ENCODE results near the gene ZNF146.
"Not testable (repeated sequence)": the region's sequence is repeated elsewhere in the genome, so short reads cannot be mapped to it uniquely, and the experiment has no call there.

ZNF146 gene

GRCh38 chr19:36214386-36215275, at the start of gene ZNF146, which contains the start of gene ZNF565:
ZNF146 (plus strand) TSS chr19:36215106; CDS start chr19:36236441, 21,335 bp downstream.
ZNF565 (minus strand) TSS chr19:36214665; CDS start chr19:36201985, 12,680 bp downstream.
- Histone ChIP-seq H3K27me3 (ENCODE audit: low read depth, low read length) (no peaks in the 10 kb centered on the region), H3K4me3 (ENCODE audit: low read length) (peak within 1 kb of the TSS; percentile 86), H3K4me1 (ENCODE audit: low read length) (peaks cover 13% of the 10 kb centered on the region), H2AFZ (ENCODE audit: low read depth, low read length) (peak within 1 kb of the TSS; percentile 92), H3K36me3 (replicated peaks; ENCODE audit: low read depth, low read length) (peaks cover 15% of the 10 kb centered on the region), H4K20me1 (ENCODE audit: insufficient read depth, low read length) (peaks cover 29% of the 10 kb centered on the region), H3K79me2 (ENCODE audit: low read length) (peaks cover 56% of the 10 kb centered on the region), H3K27ac (ENCODE audit: low read length) (peak within 1 kb of the TSS; percentile 79), H3K4me2 (ENCODE audit: low read length) (peak within 1 kb of the TSS; percentile 98), H3K9ac (ENCODE audit: low read length) (peak within 1 kb of the TSS; percentile 89), H3K9me3 (ENCODE audit: insufficient read depth, low read length) (no peaks in the 10 kb centered on the region)
- TF ChIP-seq CTCF (IDR thresholded peaks at IDR 0.05; ENCODE audit: low read depth, low read length), result no peak
- no peak for TF ChIP-seq EZH2phosphoT487 (IDR thresholded peaks at IDR 0.05; ENCODE audit: low read depth)

GRCh38 chr19:36169084-36169760, 45.7 kb upstream of the ZNF146 start:
- Histone ChIP-seq H3K36me3 (replicated peaks; ENCODE audit: low read depth, low read length) (no peaks in the 10 kb centered on the region), H2AFZ (ENCODE audit: low read depth, low read length) (no peak overlapping the region), H3K27me3 (ENCODE audit: low read depth, low read length) (no peaks in the 10 kb centered on the region), H4K20me1 (ENCODE audit: insufficient read depth, low read length) (no peaks in the 10 kb centered on the region), H3K9me3 (ENCODE audit: insufficient read depth, low read length) (no peaks in the 10 kb centered on the region), H3K4me1 (ENCODE audit: low read length) (peaks cover 3% of the 10 kb centered on the region; the same call in 1 of the 2 replicates), H3K27ac (ENCODE audit: low read length) (no peak overlapping the region), H3K4me3 (ENCODE audit: low read length) (no peak overlapping the region), H3K4me2 (ENCODE audit: low read length) (no peak overlapping the region), H3K9ac (ENCODE audit: low read length) (no peak overlapping the region), H3K79me2 (ENCODE audit: low read length) (no peaks in the 10 kb centered on the region)
- TF ChIP-seq CTCF (IDR thresholded peaks at IDR 0.05; ENCODE audit: low read depth, low read length), result no peak

- H3K27ac ChIP-seq (ENCODE audit: low read length), result no peak overlapping the region
- H3K27me3 ChIP-seq (ENCODE audit: low read depth, low read length), result no peaks in the 10 kb centered on the region
- H3K36me3 ChIP-seq (replicated peaks; ENCODE audit: low read depth, low read length), result no peaks in the 10 kb centered on the region
- no peak overlapping the region for H3K9ac ChIP-seq (ENCODE audit: low read length)
- H3K9me3 ChIP-seq (ENCODE audit: insufficient read depth, low read length), result no peaks in the 10 kb centered on the region
- H4K20me1 ChIP-seq (ENCODE audit: insufficient read depth, low read length), result no peaks in the 10 kb centered on the region
- no peaks in the 10 kb centered on the region for H3K79me2 ChIP-seq (ENCODE audit: low read length)
- H3K4me1 ChIP-seq (ENCODE audit: low read length), result peaks cover 3% of the 10 kb centered on the region; the same call in 1 of the 2 replicates
- TF ChIP-seq EZH2phosphoT487 (IDR thresholded peaks at IDR 0.05; ENCODE audit: low read depth) (no peak), CTCF (IDR thresholded peaks at IDR 0.05; ENCODE audit: low read depth, low read length) (no peak)
- H2AFZ ChIP-seq (ENCODE audit: low read depth, low read length), result no peak overlapping the region
- H3K4me2 ChIP-seq (ENCODE audit: low read length), result no peak overlapping the region
- no peak overlapping the region for H3K4me3 ChIP-seq (ENCODE audit: low read length)
These were observed 42.1 kb upstream of the ZNF146 start for GRCh38 chr19:36172852-36173251.

GRCh38 chr19:36173846-36174245, 41.1 kb upstream of the ZNF146 start:
- H3K36me3 ChIP-seq (replicated peaks; ENCODE audit: low read depth, low read length); H2AFZ ChIP-seq (ENCODE audit: low read depth, low read length); H3K4me1 ChIP-seq (ENCODE audit: low read length); H3K4me2 ChIP-seq (ENCODE audit: low read length); H3K9me3 ChIP-seq (ENCODE audit: insufficient read depth, low read length); H3K4me3 ChIP-seq (ENCODE audit: low read length); H3K79me2 ChIP-seq (ENCODE audit: low read length); H3K9ac ChIP-seq (ENCODE audit: low read length); H3K27me3 ChIP-seq (ENCODE audit: low read depth, low read length); H4K20me1 ChIP-seq (ENCODE audit: insufficient read depth, low read length); H3K27ac ChIP-seq (ENCODE audit: low read length): not testable (repeated sequence)

- not testable (repeated sequence) for H3K27ac ChIP-seq (ENCODE audit: low read length); H3K4me1 ChIP-seq (ENCODE audit: low read length); H3K79me2 ChIP-seq (ENCODE audit: low read length); H2AFZ ChIP-seq (ENCODE audit: low read depth, low read length); H3K4me3 ChIP-seq (ENCODE audit: low read length); H4K20me1 ChIP-seq (ENCODE audit: insufficient read depth, low read length); H3K27me3 ChIP-seq (ENCODE audit: low read depth, low read length); H3K9me3 ChIP-seq (ENCODE audit: insufficient read depth, low read length); H3K4me2 ChIP-seq (ENCODE audit: low read length); H3K36me3 ChIP-seq (replicated peaks; ENCODE audit: low read depth, low read length); H3K9ac ChIP-seq (ENCODE audit: low read length)
These were observed 35.8 kb upstream of the ZNF146 start for GRCh38 chr19:36179077-36179476.

Measured in OCI-LY3 (cell line).